ENCODE data around the gene MRPL55.

- TF ChIP-seq CTCF (IDR thresholded peaks at IDR 0.05; ENCODE audit: poor library complexity, severe bottlenecking) (no peak), EP300 (conservative IDR thresholded peaks at IDR 0.05; ENCODE audit: poor library complexity, severe bottlenecking) (no peak), TAF1 (IDR thresholded peaks at IDR 0.05; ENCODE audit: low read depth) (no peak), POLR2AphosphoS5 (IDR thresholded peaks at IDR 0.05) (no peak), EZH2 (IDR thresholded peaks at IDR 0.05; ENCODE audit: borderline replicate concordance, insufficient read depth, low read length, poor library complexity, severe bottlenecking) (no peak)
Observed at GRCh38 chr1:228063251-228064191, 45.6 kb downstream of the MRPL55 start.
